HCT116 (cell line): ENCODE data around the gene OR6K2.

Experiments
- CBX3 ChIP-seq: IDR thresholded peaks from 2 replicates; pipeline ENCODE4 v1.6.1; 2012; ENCODE audit warnings: low read depth
- EGR1 ChIP-seq: IDR thresholded peaks from 2 replicates; pipeline ENCODE4 v1.6.1; 2012; ENCODE audit warnings: low read depth
- EZH2 ChIP-seq: fragments of 200-600 bp; sonication (generic); IDR thresholded peaks from 2 replicates; pipeline ENCODE4 v1.6.1; 2017; ENCODE audit warnings: antibody characterized with exemption, mixed run types
- FOSL1 ChIP-seq: IDR thresholded peaks from 2 replicates; pipeline ENCODE4 v1.6.1; 2012; ENCODE audit warnings: low read depth
- JUND ChIP-seq: IDR thresholded peaks from 2 replicates; pipeline ENCODE4 v1.6.1; 2012
- POLR2A ChIP-seq: IDR thresholded peaks from 2 replicates; pipeline ENCODE4 v1.7.0; 2011; ENCODE audit warnings: borderline replicate concordance; ENCODE audit not compliant: insufficient read depth, insufficient read length; ENCODE audit errors: extremely low read depth
- POLR2AphosphoS5 ChIP-seq: IDR thresholded peaks from 2 replicates; pipeline ENCODE4 v1.6.1; 2011; ENCODE audit warnings: mild to moderate bottlenecking, low read depth, low read length, moderate library complexity
- SP1 ChIP-seq: IDR thresholded peaks from 2 replicates; pipeline ENCODE4 v1.6.1; 2012; ENCODE audit warnings: low read depth
- SRF ChIP-seq: IDR thresholded peaks from 2 replicates; pipeline ENCODE4 v1.6.1; 2012; ENCODE audit warnings: low read depth
- YY1 ChIP-seq: IDR thresholded peaks from 2 replicates; pipeline ENCODE4 v1.6.1; 2011; ENCODE audit warnings: low read length, low read depth, moderate library complexity, mild to moderate bottlenecking; ENCODE audit not compliant: insufficient replicate concordance; ENCODE audit errors: extremely low read depth
- TF ChIP-seq, protein P1 (sequence below), 3 experiments: fragments of 200-600 bp in 1 of 3; sonication (generic) in 1 of 3; IDR thresholded peaks in 2 of 3; conservative IDR thresholded peaks in 1 of 3; 2 replicates each; pipeline ENCODE4 v1.5.1; 2012 to 2017; ENCODE audit warnings: low read depth in 2 of 3, low read length in 2 of 3, antibody characterized with exemption in 1 of 3, borderline replicate concordance in 1 of 3, control low read depth in 1 of 3, mild to moderate bottlenecking in 1 of 3, mixed read lengths in 1 of 3, mixed run types in 1 of 3, moderate library complexity in 1 of 3; ENCODE audit not compliant: insufficient read depth in 1 of 3
- TF ChIP-seq, protein P2 (sequence below): IDR thresholded peaks from 2 replicates; pipeline ENCODE4 v1.6.1; 2012; ENCODE audit warnings: low read depth
- TF ChIP-seq, protein P3 (sequence below): IDR thresholded peaks from 2 replicates; pipeline ENCODE4 v1.6.1; 2012
- TF ChIP-seq, protein P4 (sequence below): IDR thresholded peaks from 2 replicates; pipeline ENCODE4 v1.6.1; 2011; ENCODE audit warnings: mild to moderate bottlenecking, low read length, moderate library complexity; ENCODE audit not compliant: insufficient replicate concordance; ENCODE audit errors: extremely low read depth

DNA sequence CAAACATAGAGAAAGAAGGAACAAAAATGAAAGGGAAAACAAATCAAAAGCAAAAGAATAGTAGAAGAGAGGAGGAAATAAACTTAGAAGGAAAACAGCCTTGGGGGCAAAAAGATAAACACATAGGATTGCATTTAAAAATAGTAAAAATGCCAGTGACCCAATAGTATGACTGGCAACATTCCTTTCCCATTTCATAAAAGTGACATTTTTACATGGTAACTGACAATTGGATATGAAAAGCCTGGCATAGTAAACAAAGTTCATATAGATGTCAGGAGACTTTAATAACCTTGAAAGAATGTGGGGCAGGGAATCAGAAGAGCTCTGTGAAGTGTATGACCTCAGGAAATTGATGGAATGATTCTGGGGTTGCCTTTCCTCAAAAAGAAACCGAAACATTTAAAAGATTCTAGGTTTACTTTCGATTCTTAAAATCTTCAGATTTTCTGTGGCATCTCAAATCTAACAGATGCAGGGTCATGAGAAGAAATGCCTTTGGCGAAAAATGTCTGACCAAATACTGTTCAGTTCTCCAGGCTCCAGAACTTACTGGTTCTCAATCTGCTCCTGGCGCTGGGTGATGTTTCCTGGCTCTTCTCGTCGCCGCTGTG is 47.6 kb downstream of the OR6K2 start:
- TF ChIP-seq, protein P1, sequence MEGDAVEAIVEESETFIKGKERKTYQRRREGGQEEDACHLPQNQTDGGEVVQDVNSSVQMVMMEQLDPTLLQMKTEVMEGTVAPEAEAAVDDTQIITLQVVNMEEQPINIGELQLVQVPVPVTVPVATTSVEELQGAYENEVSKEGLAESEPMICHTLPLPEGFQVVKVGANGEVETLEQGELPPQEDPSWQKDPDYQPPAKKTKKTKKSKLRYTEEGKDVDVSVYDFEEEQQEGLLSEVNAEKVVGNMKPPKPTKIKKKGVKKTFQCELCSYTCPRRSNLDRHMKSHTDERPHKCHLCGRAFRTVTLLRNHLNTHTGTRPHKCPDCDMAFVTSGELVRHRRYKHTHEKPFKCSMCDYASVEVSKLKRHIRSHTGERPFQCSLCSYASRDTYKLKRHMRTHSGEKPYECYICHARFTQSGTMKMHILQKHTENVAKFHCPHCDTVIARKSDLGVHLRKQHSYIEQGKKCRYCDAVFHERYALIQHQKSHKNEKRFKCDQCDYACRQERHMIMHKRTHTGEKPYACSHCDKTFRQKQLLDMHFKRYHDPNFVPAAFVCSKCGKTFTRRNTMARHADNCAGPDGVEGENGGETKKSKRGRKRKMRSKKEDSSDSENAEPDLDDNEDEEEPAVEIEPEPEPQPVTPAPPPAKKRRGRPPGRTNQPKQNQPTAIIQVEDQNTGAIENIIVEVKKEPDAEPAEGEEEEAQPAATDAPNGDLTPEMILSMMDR (IDR thresholded peaks at IDR 0.05 in 2 of 3, conservative IDR thresholded peaks at IDR 0.05 in 1 of 3; ENCODE audit: borderline replicate concordance in 1 of 3, insufficient read depth in 1 of 3, low read depth in 2 of 3, low read length in 2 of 3), result no peak
- TF ChIP-seq POLR2A (no peak), EZH2 (no peak), YY1 (no peak), POLR2AphosphoS5 (no peak), JUND (no peak), FOSL1 (no peak), SRF (no peak), SP1 (no peak), EGR1 (no peak), CBX3 (no peak)
- TF ChIP-seq, protein P2, sequence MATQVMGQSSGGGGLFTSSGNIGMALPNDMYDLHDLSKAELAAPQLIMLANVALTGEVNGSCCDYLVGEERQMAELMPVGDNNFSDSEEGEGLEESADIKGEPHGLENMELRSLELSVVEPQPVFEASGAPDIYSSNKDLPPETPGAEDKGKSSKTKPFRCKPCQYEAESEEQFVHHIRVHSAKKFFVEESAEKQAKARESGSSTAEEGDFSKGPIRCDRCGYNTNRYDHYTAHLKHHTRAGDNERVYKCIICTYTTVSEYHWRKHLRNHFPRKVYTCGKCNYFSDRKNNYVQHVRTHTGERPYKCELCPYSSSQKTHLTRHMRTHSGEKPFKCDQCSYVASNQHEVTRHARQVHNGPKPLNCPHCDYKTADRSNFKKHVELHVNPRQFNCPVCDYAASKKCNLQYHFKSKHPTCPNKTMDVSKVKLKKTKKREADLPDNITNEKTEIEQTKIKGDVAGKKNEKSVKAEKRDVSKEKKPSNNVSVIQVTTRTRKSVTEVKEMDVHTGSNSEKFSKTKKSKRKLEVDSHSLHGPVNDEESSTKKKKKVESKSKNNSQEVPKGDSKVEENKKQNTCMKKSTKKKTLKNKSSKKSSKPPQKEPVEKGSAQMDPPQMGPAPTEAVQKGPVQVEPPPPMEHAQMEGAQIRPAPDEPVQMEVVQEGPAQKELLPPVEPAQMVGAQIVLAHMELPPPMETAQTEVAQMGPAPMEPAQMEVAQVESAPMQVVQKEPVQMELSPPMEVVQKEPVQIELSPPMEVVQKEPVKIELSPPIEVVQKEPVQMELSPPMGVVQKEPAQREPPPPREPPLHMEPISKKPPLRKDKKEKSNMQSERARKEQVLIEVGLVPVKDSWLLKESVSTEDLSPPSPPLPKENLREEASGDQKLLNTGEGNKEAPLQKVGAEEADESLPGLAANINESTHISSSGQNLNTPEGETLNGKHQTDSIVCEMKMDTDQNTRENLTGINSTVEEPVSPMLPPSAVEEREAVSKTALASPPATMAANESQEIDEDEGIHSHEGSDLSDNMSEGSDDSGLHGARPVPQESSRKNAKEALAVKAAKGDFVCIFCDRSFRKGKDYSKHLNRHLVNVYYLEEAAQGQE, result no peak
- TF ChIP-seq, protein P3, sequence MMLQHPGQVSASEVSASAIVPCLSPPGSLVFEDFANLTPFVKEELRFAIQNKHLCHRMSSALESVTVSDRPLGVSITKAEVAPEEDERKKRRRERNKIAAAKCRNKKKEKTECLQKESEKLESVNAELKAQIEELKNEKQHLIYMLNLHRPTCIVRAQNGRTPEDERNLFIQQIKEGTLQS, result no peak
- TF ChIP-seq, protein P4, sequence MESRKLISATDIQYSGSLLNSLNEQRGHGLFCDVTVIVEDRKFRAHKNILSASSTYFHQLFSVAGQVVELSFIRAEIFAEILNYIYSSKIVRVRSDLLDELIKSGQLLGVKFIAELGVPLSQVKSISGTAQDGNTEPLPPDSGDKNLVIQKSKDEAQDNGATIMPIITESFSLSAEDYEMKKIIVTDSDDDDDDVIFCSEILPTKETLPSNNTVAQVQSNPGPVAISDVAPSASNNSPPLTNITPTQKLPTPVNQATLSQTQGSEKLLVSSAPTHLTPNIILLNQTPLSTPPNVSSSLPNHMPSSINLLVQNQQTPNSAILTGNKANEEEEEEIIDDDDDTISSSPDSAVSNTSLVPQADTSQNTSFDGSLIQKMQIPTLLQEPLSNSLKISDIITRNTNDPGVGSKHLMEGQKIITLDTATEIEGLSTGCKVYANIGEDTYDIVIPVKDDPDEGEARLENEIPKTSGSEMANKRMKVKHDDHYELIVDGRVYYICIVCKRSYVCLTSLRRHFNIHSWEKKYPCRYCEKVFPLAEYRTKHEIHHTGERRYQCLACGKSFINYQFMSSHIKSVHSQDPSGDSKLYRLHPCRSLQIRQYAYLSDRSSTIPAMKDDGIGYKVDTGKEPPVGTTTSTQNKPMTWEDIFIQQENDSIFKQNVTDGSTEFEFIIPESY, result no peak
